GM15510 (cell line): ENCODE data around the gene DGCR2.

Experiments used
- POLR2A ChIP-seq: IDR thresholded peaks from 3 replicates; pipeline ENCODE4 v1.6.1; 2011; ENCODE audit warnings: borderline replicate concordance; ENCODE audit not compliant: insufficient read length; ENCODE audit errors: extremely low read depth

The DGCR2 gene

DNA sequence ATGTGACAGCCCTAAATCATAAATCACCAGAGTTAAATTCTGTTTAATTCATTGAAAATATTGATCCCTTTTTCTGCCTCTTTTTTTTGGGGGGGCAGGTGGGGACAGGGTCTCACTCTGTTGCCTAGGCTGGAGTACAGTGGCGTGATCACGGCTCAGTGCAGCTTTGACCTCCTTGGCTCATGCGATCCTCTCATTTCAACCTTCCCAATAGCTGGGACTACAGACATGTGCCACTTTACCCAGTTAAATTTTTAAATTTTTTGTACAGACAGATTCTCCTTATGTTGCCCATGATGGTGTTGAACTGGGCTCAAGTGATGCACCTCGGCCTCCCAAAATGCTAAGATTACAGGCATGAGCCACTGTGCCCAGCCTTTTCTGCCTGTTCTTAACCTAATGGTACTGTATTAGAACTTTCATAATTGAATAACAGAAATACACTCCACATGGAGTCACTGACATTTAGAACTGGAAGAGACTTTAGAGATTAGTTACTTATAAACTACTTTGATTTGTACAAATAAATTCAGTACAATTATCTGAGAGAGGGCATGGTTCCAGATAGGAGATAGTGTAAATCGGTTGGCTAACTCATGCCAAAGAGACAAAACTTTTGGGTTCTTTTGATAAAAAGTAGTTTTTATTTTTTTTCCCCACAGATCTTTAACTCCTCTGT is 109.8 kb downstream of the DGCR2 start:
- no peak for TF ChIP-seq POLR2A

DNA sequence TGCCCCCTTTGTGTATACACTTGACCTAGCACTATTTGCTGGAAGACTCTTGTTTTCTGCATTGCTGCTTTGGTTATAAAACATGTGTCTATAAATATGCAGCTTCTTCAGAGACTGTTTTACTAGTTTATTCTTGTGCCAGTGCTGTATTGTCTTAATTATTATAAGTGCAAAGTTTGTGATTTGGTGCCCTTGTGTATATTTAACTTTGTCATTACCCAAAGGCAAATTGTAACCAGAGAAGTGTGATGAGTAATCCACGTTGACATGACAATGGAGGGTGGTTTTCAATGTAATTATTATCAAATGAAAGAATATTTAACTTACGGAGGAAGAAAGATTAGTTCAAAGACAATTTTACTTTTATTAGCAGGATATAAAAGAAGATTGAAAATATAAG is 111.1 kb downstream of the DGCR2 start:
- no peak for TF ChIP-seq POLR2A

DNA sequence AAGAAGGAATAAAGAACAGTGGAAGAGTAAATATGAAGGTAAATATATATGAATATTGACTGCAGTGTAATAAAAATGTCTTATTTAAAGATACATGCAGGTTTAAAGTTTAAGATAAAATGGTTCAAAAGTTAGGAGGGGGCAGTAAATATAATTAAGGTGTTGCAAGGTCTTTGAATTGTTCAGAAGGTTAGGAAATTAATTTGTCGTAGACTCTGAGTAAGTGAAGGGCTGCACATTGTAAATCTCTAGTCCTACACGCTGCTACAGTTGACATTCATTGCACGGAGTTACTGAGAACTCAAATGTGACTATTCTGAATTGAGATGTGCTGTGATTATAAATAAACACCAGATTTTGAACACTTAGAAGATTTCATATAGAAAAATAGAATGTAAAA is 116.3 kb downstream of the DGCR2 start:
- no peak for TF ChIP-seq POLR2A

DNA sequence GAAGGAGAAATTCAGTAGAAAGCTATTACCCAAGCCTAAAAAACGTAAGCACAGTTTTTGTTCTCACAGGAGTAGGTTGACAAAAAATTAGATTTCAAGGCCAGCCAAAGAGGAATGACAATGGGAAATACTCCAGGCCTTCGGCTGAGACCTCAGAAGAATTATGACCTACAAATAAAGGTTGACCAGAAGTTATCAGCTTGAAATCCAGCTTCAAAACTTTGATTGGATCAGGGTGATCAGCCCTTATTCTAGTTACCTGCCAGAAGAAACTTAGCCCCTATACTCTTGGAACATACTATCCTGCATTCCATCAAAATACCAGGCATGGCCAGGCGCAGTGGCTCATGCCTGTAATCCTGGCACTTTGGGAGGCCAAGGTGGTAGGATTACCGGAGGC is 117.7 kb downstream of the DGCR2 start:
- TF ChIP-seq POLR2A, result no peak

DNA sequence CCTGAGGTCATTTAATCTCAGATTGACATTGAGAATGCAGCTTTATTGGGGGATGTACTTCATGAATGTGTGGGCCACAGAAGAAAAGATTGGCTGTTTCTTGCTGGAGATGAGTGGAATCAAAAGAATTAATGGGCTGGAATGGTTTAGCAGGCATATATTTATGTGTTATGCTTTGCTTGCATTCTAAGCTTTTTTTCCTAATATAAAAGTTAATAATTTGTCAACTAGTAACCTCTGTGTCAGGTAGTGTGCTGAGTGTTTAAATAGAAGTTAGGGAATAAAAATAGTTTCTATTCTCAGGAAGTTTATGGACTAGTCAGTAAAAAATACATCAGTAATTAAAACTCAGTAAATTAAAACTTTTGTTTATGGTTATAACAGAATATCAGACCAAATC is 118.7 kb downstream of the DGCR2 start:
- no peak for TF ChIP-seq POLR2A

DNA sequence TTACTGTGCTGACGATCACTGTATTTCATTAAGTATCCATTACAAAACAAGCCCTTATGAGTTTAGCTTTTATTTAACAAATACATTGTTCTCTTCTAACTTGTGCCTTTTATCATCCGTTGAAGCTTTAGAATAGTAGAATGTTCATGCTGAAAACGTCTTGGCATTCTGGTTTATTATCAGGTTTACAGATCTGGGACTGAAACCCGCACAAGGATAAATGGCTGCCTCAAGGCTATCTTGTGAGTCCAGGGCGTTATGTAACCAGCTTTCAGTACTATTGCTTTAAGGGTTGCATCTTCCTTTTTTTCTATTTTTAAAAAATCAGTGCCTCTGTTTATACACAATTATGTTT is 119.6 kb downstream of the DGCR2 start:
- TF ChIP-seq POLR2A, result no peak

DNA sequence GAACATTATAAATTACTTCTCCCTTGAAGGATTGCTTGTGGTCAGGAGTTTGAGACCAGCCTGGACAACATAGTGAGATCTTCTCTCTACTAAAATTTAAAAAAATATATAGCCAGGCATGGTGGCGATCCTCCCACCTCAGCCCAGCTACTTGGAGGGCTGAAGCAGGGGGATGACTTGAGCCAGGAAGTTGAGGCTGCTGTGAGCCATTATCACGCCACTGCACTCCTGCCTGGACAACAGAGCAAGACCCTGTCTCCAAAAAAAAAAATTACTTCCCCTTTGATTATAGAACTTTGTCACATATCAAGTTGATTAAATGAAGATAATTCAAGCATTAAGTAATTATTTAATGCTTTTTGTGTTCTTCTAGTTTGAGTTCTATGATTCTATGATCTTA is 121.0 kb downstream of the DGCR2 start:
- TF ChIP-seq POLR2A, result no peak

DNA sequence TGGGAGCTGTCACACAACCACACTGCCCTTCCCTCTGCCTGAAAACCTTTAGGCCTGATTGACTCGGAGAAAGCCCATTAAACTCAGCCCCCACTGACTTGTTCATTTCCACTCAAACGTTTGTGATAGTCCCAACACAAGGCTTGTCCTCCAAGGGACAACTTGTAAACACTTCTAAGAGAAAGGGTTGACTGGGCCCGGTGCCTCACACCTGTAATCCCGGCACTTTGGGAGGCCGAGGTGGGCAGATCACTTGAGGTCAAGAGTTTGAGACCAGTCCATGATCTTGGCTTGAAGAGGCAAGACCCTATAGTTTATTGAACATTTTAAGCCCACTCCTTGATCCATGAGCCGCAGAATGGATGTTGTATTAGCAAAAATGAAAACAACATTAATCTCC is 122.8 kb downstream of the DGCR2 start:
- TF ChIP-seq POLR2A, result no peak

DNA sequence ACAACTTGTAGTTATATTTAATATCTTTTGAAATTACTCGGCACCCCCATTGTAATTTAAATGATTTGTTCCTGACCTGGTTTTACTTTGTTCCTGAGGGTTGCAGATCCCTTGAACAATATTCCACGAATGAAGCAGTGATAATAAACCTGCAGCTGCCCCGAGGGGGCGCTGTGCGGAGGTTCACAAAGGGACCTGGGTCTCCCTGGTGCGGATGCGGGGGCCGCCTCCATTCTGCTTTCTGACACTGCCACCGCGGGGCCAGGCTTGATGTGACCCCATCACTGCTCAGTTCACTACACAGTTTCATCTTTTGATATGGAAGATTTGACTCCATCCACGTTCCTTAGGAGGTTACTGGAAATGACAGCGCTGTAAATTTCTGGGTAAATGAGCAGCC is 123.2 kb downstream of the DGCR2 start:
- TF ChIP-seq POLR2A, result no peak

DNA sequence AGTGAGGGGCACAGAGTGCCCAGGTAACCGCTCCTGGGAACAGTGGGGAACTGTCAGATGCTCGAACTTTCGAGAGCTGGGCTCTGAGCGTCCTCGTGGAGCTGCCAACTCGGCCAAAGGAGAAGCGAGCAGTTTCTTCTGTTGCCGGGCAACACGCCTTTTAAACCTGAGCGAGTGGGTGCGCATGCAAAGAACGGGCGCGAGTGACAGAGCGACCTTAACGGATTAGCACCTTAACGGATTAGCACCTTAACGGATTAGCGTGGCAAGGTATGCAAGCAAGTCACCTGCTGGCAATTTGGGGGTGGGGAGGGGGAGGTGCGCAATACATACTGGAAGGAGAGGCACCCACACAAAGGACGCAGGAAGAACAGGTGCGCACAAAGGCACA is 124.3 kb downstream of the DGCR2 start:
- no peak for TF ChIP-seq POLR2A

DNA sequence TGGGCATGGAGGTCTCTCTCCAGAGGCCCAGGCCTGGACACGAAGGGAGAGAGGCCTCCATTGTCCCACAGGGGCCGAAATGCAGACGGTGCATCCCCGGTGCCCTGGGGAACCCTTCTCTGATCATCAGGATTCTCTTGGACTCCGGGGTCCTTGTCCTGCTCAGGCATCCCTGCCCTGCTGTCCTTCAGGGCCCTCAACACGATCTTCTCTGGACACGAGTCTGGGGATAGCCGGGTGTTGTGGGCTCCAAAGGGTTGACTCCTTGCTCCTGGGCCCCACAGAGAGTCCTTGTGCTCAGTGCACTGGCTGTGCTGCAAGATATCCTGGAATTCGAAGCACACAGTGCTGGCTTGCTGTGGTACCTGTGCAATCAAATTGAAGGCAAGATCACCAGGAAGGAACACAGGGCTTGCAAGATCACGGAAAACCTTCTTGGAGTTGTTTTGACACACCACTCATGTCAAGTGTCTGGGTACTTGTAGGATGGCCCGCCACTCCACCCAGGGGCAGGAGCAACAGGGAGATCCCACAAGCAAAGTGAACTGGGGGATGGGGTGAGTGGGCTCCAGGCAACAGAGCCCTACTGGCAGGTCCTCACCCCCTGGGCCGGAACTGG is 124.8 kb downstream of the DGCR2 start:
- TF ChIP-seq POLR2A, result no peak

DNA sequence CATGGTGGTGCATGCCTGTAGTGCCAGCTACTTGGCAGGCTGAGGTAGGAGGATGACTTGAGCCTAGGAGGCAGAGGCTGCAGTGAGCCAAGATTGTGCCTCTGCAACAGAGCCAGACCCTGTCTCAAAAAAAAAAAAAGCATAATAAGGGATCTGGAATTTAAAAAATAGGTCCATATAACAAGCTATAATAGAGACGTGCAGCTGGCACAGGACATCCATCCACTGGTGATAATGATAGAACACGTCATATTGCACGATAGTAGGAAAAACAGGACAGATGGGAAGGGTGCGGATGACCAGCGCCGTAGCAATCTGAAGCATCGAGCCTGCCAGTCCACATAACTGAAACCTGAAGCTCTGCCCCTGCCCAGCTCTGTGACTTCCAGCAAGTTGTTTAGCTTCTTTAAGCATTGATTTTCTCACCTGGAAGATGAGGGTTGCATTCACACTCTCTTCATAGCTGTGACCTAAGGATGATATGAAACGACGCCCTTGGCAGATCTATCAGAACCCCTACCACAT is 125.8 kb downstream of the DGCR2 start:
- no peak for TF ChIP-seq POLR2A

DNA sequence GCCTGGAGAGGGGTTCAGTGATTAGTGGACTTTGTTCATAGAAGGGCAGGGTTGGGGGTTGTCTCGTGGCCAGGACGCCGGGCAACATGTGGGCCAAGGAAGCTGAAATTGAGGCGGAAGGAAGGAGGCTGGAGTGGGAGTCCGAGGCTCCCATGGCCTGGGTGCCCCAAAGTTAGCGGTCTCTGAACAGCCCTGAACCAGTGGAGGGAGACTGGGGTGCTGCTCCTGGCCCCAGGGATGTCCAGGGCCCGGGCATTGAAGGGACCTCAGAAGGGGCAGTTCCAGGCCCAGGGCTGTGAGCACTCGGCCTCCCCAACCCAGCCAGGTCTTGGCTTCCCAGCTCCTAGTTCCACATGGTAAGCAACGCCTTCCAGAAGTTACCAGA is 126.9 kb downstream of the DGCR2 start:
- no peak for TF ChIP-seq POLR2A

DNA sequence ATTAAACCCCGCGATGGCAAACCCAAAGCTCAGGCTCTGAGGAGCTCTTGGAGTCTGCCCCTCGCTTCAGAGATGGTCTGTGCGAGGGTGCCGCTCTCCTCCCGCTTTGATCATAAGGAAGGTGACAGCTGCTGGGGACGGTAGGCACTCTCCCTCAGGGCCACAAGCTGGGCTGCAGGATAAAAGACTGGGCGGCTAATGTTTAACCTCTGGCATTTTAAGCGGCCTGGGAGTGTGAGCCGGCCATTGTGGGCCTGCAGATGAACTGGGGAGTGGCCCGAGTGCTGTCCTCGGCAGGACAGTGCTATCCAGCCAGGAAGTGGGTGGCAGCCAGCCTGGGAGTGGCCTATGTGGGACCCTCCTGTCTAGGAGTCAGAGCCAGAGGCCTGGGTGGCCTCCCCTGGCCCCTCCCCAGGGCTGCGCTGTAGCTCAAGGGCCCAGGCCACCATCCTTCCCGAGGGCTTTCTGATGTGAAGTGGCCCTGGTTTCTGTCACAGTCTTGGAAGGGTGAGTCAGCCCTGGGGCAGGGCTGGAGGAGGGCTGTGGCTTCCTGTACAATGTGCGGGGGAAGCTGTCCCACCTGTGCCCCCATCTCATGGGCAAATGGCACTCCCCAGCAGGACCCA is 127.4 kb downstream of the DGCR2 start:
- no peak for TF ChIP-seq POLR2A

DNA sequence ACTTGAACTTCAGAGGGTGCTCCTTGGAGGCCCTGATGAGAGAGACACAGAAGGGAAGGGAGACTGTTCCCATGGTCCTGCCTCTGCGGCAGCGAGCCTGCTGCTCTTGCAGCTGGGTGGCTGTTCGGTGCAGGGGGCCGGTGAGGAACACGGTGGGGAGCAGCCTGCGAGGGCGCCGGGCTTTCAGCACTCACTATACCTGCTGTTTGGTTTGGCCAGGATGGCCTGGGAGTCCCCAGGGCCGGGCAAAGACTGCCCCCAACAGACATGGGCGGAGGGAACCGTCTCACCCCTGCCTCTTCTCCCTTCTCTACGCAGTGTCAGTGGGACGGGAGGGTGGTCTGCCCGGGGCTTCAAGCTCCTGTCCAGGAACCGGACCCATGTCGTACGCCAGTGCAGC is 128.2 kb downstream of the DGCR2 start:
- no peak for TF ChIP-seq POLR2A
